Measurements from ENCODE around the gene NDRG4. TPM values are rescaled to one million over a fixed set of nuclear protein-coding genes. Genes with fewer than 3 reads are reported as not detected.

Gene NDRG4, protein sequence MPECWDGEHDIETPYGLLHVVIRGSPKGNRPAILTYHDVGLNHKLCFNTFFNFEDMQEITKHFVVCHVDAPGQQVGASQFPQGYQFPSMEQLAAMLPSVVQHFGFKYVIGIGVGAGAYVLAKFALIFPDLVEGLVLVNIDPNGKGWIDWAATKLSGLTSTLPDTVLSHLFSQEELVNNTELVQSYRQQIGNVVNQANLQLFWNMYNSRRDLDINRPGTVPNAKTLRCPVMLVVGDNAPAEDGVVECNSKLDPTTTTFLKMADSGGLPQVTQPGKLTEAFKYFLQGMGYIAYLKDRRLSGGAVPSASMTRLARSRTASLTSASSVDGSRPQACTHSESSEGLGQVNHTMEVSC
- 1.8 and 2.0 TPM in 2 replicates for total RNA-seq

DNA sequence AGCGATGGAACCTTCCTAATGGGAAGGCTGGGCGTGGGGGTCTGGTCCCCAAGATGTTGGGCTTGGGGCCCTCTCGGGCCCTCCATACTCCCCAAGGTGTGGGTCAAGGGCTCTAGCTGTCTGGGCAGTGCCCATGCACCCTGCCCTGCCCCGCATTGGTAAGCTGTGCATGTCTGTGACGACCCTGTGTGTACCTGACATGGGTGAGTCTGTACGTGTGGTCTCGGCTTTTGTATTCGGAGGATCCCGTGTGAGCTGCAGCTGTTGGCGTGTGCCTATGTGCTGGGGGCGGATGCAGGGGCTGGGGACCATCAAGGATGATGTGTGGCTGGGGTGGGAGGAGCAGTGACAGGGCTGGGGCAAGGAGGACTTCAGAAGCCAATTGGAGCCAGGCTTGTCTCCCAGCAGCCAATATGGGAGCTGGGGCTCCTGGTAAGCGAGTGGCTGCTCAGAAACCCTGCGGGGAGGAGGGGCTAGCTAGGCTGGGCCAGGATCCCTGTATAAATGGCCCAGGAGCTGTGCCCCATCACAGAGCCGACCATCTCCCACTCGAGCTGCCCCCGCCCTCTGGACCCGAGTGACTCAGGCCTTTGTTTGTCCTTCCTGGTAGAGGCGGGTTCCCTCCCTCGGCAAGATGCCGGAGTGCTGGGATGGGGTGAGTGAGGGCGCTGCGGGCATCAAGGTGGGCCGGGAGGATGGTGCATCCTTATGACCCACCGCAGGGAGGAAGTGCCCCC, at the start of gene NDRG4:
NDRG4 (plus strand) TSS at position 529 of the 737 bp plus-strand sequence; CDS start at position 635, 106 bp downstream.
- H3K27me3 Mint-ChIP-seq, result peaks cover 14% of the 10 kb centered on the region
- H3K4me3 Mint-ChIP-seq, result peak within 1 kb of the TSS; percentile 81
- DNase-seq, result no peak

GRCh38 chr16:58450590-58450989, 49.4 kb upstream of the NDRG4 start:
- peaks cover 3% of the 10 kb centered on the region for H3K27me3 Mint-ChIP-seq
- H3K9me3 Mint-ChIP-seq, result no peaks in the 10 kb centered on the region
- H3K36me3 Mint-ChIP-seq (ENCODE audit: low read depth), result no peaks in the 10 kb centered on the region
- CTCF ChIA-PET, result no interaction called here
- ATAC-seq (ENCODE audit: low read depth) (no peak), DNase-seq (no peak)
- intact Hi-C loops (cut with micrococcal nuclease), result no loop called here
- no peak for TF ChIP-seq CTCF (IDR thresholded peaks at IDR 0.05)
- H3K27ac Mint-ChIP-seq, result no peak overlapping the region
- POLR2A ChIA-PET, result no interaction called here
- no peak overlapping the region for H3K4me3 Mint-ChIP-seq
- H3K4me1 Mint-ChIP-seq, result no peaks in the 10 kb centered on the region

More for the DNA sequence above, at the start of gene NDRG4:
- Mint-ChIP-seq H3K4me1 (peaks cover 33% of the 10 kb centered on the region), H3K27ac (no peak within 1 kb of the TSS), H3K36me3 (ENCODE audit: low read depth) (no peaks in the 10 kb centered on the region), H3K9me3 (no peaks in the 10 kb centered on the region)
- peak; percentile 83 for ATAC-seq (ENCODE audit: low read depth)
- intact Hi-C loops (cut with micrococcal nuclease), result no loop called here
- ChIA-PET CTCF (interaction anchor here (1.8 kb wide), 1 partner anchor 14 kb away, joined by 5 read pairs; no protein-coding TSS in a partner anchor), POLR2A (no interaction called here)
- TF ChIP-seq CTCF (IDR thresholded peaks at IDR 0.05), result no peak

- no peak for TF ChIP-seq CTCF (IDR thresholded peaks at IDR 0.05)
- Mint-ChIP-seq H3K27ac (no peak overlapping the region), H3K36me3 (ENCODE audit: low read depth) (no peaks in the 10 kb centered on the region), H3K27me3 (peaks cover 3% of the 10 kb centered on the region), H3K4me3 (no peak overlapping the region), H3K9me3 (no peaks in the 10 kb centered on the region), H3K4me1 (no peaks in the 10 kb centered on the region)
- POLR2A ChIA-PET, result no interaction called here
- DNase-seq (no peak), ATAC-seq (ENCODE audit: low read depth) (no peak)
- CTCF ChIA-PET, result no interaction called here
- intact Hi-C loops (cut with micrococcal nuclease), result no loop called here
Measured at GRCh38 chr16:58451265-58451689, 48.7 kb upstream of the NDRG4 start.

- Mint-ChIP-seq H3K36me3 (ENCODE audit: low read depth) (no peaks in the 10 kb centered on the region), H3K4me3 (no peak overlapping the region), H3K27me3 (peaks cover 3% of the 10 kb centered on the region), H3K27ac (no peak overlapping the region), H3K9me3 (no peaks in the 10 kb centered on the region), H3K4me1 (no peaks in the 10 kb centered on the region)
- ATAC-seq (ENCODE audit: low read depth) (no peak), DNase-seq (no peak)
- no peak for TF ChIP-seq CTCF (IDR thresholded peaks at IDR 0.05)
- intact Hi-C loops (cut with micrococcal nuclease), result no loop called here
- ChIA-PET POLR2A (no interaction called here), CTCF (no interaction called here)
Measured at GRCh38 chr16:58451945-58452401, 48.0 kb upstream of the NDRG4 start.

- Mint-ChIP-seq H3K27me3 (peaks cover 3% of the 10 kb centered on the region), H3K9me3 (no peaks in the 10 kb centered on the region), H3K36me3 (ENCODE audit: low read depth) (no peaks in the 10 kb centered on the region), H3K4me1 (no peaks in the 10 kb centered on the region), H3K27ac (no peak overlapping the region), H3K4me3 (no peak overlapping the region)
- no peak for ATAC-seq (ENCODE audit: low read depth)
- POLR2A ChIA-PET, result no interaction called here
- intact Hi-C loops (cut with micrococcal nuclease), result no loop called here
- no peak for DNase-seq
- no peak for TF ChIP-seq CTCF (IDR thresholded peaks at IDR 0.05)
- CTCF ChIA-PET, result no interaction called here
Measured at GRCh38 chr16:58452640-58453039, 47.3 kb upstream of the NDRG4 start.
